SK-N-SH (cell line): ENCODE data around the gene SPATA32.

ENCODE experiments used
- CTCF ChIP-seq: fragments of 200-600 bp; sonication (generic); IDR thresholded peaks from 2 replicates; pipeline ENCODE4 v1.6.1; 2017; ENCODE audit warnings: antibody characterized with exemption, mild to moderate bottlenecking, moderate library complexity
- EZH2phosphoT487 ChIP-seq: fragments of 200-600 bp; sonication (generic); IDR thresholded peaks from 2 replicates; pipeline ENCODE4 v1.6.1; 2017; ENCODE audit warnings: low read depth, mixed run types, mild to moderate bottlenecking, antibody characterized with exemption, moderate library complexity, borderline replicate concordance
- GATA2 ChIP-seq: sonication (generic); formaldehyde crosslinking; IDR thresholded peaks from 2 replicates; pipeline ENCODE4 v1.5.0; 2020; ENCODE audit warnings: mild to moderate bottlenecking, missing genetic modification reagents
- MAX ChIP-seq: IDR thresholded peaks from 2 replicates; pipeline ENCODE4 v1.4.0; 2012; ENCODE audit warnings: low read depth
- POLR2AphosphoS5 ChIP-seq: IDR thresholded peaks from 2 replicates; pipeline ENCODE4 v1.6.1; 2012; ENCODE audit warnings: low read depth, low read length
- TAF1 ChIP-seq: IDR thresholded peaks from 2 replicates; pipeline ENCODE4 v1.6.1; 2012; ENCODE audit warnings: low read depth, mild to moderate bottlenecking, low read length, moderate library complexity, borderline replicate concordance
- TCF12 ChIP-seq: IDR thresholded peaks from 2 replicates; pipeline ENCODE4 v1.4.0; 2012
- TEAD4 ChIP-seq: IDR thresholded peaks from 2 replicates; pipeline ENCODE4 v1.4.0; 2012; ENCODE audit warnings: mild to moderate bottlenecking, borderline replicate concordance; ENCODE audit not compliant: insufficient read depth
- USF2 ChIP-seq: fragments of 150-350 bp; IDR thresholded peaks from 2 replicates; pipeline ENCODE4 v1.6.1; 2017; ENCODE audit warnings: antibody characterized with exemption, low read length, low read depth, borderline replicate concordance

- TF ChIP-seq TAF1 (no peak), CTCF (no peak), GATA2 (CRISPR knock-in tag) (no peak), POLR2AphosphoS5 (no peak), TCF12 (no peak), MAX (no peak), USF2 (no peak), TEAD4 (no peak), EZH2phosphoT487 (no peak)
Observed at GRCh38 chr17:45243750-45244149, 18.1 kb downstream of the SPATA32 start.
